ENCODE measurements around the gene ARHGAP26.

ARHGAP26 gene

DNA sequence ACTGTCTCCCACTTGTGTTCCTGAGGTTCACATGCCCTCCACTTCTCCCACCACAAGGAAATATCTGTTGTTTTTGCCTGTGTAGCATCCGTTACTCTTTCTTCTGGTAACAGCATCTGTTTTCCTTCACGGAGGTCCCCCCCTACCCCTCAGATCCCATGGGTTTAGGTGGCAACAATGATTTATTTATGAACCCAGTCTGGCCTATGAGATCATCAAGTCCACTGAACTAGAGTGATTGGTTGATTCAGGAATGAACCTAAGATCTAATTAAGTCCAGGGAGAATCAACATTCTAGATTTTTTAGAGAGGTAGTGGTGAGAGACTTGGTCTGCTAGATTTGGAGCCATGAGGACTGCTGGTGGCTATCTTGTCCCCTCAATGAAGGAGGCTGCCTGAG is 466.5 kb downstream of the ARHGAP26 start:
- no peak for DNase-seq

DNA sequence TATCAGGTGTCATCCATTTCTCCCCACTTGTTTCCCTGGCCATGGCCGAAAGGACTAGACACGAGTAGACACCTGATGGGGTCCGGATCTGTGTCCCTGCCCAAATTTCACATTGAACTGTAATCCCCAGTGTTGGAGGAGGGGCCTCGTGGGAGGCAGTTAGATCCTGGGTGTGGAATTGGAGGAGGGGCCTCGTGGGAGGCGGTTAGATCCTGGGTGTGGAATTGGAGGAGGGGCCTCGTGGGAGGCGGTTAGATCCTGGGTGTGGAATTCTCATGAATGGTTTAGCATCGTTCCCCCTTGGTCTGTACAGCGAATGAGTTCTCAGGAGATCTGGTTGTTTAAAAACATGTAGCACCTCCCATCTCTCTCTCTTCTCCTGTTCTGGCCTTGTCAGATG is 467.5 kb downstream of the ARHGAP26 start:
- no peak for DNase-seq

DNA sequence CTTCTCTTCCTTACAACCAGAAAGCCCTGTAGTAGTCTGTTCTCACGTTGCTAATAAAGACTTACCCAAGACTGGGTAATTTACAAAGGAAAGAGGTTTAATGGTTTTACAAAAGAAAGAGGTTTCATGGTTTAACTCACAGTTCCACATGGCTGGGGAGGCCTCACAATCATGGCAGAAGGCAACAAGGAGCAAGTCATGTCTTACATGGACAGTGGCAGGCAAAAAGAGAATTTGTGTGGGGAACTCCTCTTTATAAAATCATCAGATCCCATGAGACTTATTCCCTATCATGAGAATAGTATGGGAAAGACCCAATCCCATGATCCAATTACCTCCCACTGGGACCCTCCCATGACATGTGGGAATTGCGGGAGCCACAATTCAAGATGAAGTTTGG is 468.4 kb downstream of the ARHGAP26 start:
- DNase-seq = no peak

DNA sequence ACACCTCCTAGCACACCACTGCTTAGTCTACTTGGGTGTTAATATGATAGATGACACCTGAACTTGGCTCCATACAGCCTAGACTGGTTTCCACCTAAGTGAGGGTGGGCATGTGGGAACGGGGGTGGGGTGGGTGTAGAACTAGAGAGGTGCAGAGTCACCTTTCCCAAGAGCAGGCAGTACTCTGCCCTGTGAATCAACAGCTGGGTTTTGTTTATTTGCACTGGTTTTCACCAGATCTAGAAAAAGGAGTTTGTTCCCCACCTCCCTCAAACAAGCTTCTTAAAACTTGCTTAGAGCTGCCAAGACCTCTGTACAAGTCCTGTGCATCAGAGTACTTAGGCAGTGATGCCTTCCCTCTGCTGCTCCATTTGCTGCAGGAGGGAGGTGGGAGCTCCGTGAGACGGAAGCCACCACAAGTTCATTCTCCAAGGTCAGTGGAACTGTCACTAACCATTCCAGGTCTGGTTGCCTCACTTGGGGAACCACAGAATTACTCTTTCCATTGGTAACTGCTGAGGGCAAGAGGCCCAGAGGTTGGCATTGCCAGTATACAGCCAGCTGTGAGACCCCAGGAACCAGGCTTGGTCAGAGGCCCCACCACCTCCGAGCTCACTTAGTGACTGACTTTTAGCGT is 469.8 kb downstream of the ARHGAP26 start:
- DNase-seq = no peak

DNA sequence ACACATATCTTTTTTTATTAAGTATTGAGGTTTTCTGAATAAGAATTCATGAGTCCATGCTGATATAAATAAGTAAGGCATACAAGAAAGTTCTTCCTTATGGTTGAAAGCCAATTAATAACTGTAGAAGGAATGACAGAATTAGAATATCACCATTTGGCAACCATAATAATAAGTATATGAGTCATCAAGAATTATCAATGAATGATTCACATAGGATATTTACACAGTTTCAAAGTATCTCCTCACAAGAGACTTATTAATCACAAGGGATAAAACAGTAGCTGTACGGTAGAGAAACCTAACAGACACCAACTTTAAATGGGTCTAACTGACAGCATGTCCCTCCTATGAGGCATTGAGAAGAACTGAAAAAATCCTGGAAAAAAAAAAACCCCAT is 471.7 kb downstream of the ARHGAP26 start:
- DNase-seq = peak; percentile 53

DNA sequence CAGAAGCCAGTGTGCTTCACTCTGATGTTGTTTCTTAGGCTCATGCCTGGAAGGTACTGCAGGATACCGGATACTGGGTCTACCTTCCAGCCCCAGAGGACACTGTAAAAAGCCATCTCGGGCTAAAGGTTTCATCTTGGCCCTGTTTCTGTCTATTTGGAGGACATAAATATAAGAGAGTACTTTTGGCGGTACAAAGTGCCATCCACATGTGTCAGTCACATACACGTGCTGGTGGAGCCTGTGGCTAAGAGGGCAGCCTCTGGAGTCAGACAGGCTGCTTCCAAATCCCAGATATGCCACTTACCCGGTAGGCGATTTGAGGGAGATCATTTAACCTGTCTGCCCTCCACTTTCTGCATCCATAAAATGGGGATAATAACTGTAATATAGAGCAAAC is 472.9 kb downstream of the ARHGAP26 start:
- DNase-seq = peak; percentile 16

DNA sequence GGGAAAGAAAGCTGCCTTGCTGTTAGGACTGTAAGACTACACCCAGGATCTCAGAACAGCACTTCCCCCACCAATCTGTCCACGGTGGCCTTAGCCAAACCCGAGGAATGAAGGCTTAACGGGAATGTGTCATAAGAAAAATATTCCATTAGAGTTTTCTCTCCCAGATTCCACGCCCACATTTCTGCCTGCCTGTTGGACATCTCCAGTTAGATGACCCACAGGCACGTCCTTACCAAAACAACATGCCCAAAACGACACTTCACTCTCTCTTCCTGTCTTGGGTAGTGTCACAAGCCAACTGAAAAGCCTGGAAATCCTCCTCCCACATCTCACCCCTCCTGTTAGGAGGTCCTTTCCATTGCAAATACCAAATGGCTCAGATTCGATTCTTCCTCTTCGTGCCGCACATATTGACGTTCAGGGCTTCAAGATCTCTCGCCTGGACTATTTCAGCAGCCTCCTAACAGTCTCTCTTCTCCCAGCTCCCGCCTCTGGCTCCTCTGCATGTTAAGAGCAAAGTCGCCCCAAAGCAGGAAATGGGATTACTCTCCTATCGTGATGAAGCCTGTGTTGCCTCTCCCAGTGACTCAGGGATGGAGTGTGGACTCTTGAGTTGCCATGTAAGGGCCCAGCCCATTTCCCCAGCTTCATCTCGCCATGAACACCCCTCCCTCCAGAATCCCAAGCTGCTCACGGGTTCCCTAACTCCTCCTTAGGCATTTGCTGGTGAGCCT is 474.0 kb downstream of the ARHGAP26 start:
- peak; percentile 99 for DNase-seq

DNA sequence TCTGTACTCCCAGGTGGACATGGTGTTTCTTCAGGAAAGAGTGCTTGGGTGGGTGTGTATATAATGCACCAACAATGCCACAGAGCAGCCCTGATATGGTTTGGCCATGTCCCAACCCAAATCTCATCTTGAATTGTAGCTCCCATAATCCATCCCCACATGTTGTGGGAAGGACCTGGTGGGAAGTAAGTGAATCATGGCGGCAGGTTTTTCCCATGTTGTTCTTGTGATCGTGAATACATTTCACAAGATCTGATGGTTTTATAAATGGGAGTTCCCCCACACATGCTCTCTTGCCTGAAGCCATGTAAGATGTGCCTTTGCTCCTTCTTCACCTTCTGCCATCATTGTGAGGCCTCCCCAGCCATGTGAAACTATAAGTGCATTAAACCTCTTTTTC is 474.8 kb downstream of the ARHGAP26 start:
- peak; percentile 50 for DNase-seq

DNA sequence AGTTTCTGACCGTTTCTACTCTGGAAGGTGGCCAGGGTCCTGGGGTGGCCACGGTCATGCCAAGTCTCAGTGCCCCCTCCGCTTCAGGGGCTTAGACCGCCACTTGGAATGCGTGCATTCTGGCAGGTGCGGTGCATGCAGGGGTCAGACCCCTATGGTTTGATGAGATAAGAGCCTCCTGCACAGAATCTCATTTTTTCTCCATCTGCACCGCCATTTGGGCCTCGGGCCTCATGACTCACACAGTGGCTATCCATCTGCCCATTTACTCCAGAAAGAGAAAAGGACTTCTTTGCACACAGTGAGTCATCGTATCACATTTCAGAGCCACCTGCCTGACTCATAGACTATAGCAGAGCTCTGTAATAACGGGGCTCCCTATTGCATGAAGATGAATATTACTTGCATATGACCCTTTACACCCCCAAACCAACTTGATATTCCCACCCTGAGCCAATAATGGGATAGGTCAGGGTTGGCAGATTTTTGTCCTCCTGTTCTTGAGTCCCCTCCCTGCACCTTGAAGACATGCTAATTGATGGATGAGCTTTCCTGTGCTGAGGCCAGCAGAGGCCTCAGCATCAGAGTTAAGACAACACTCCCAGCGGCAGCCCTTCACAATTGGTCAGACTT is 475.9 kb downstream of the ARHGAP26 start:
- peak; percentile 98 for DNase-seq

DNA sequence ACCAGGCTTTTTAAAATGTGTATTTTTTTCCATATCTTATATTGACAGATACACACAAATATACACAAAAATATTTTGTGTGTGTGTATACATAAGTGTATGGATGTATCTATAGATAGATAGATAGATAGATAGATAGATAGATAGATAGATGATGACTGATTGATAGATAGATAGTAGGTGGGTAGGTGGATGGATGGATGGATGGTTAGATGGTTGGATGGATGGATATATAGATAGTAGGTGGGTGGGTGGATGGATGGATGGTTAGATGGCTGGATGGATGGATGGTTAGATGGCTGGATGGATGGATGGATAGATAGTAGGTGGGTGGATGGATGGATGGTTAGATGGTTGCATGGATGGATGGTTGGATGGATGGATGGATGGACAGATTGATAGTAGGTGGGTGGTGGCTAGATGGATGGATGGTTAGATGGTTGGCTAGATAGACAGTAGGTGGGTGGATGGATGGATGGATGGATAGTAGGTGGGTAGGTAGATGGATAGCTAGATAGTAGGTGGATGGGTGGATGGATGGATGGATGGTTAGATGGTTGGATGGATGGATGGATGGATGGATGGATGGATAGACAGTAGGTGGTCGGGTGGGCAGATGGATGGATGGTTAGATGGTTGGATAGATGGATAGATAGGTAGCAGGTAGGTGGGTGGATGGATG is 477.1 kb downstream of the ARHGAP26 start:
- DNase-seq = no peak

DNA sequence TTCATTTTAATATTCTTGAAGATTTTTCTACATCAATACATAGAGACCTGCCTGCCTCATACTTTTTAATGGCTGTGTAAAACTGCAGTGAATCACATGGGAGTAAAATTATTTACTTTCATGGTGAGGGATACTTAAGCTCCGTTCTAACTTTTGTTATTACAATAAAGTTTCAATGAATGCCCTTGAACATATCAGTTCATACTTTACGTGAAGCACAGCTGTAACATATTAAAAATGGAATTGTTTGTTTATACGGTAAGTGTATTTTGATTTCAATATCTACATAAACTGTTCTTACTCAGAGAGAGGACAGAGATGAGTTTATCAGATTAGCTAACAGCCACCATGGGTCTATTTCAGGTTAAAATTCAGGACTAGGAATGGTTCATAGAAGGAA is 478.2 kb downstream of the ARHGAP26 start:
- DNase-seq = no peak

DNA sequence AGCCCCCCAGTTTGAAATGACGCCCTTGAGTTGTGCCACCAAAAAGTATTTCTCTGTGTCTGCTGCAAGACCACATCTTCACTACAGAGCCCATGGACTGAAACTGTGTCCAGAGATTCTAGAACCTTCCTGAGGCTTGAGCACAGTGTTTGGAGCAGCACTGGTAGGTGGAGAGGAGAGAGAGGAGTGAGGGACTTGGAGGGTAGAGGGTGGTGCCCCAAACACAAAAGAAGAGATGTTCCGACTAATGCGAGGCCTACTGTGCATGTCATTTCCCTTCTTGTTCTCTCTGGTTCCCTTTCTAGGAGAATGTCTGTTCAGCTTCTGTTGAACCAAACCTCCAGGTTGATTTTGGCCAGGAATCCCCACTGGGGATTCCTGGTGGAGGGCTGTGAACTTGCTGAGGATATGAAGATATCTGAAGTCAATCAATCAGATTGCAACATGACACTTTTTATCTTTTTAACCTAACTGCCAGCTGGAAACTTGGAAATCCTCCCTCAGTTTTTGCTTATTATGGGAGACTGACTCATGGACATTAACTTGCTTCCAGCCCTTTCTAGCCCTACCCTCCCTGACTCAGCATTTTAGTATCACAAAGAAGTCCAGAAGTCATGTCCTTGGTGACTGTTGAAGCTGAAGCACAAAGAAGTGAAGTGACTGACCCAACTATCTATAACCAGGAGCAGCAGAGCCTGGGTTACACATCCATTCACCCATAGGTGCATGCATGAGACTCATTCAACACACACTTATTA is 478.8 kb downstream of the ARHGAP26 start:
- peak; percentile 75 for DNase-seq

DNA sequence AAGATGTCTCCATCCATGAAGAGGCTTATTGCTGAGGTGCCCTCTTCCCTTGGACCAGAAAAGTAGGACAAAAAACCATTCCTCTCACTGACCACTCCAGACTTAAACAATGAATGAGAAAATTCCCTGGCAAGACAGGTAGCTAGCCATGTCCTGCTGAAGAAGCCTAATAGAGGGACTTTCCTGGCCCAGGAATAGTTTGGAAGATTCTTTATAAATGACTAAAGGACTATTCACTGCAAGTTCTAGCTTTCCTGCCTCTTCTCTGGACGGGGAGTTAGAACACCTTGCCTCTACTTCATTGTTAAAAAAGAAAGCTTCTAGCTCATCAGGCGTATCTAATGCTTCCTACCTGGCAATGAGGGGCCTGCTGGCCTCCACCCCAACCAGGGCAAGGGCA is 479.7 kb downstream of the ARHGAP26 start:
- no peak for DNase-seq

DNA sequence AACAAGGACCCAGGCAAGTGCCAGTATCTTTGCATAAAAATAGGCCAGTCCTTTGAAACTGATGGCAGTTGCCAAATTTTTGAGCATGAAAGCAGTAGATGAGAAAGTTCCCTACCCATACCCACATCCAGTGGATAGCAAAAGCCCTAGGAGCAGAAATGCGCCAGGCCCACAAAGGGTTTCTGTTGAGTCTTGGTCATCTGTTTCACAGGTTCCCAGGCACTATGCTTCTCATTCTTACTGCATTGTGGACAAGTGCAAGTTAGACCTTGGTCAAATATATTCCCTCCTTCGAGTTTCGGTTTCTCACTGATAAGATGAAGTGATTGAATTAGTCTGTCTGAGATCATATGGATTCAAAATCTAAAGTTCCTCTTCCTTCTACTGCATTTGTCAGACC is 481.0 kb downstream of the ARHGAP26 start:
- no peak for DNase-seq

DNA sequence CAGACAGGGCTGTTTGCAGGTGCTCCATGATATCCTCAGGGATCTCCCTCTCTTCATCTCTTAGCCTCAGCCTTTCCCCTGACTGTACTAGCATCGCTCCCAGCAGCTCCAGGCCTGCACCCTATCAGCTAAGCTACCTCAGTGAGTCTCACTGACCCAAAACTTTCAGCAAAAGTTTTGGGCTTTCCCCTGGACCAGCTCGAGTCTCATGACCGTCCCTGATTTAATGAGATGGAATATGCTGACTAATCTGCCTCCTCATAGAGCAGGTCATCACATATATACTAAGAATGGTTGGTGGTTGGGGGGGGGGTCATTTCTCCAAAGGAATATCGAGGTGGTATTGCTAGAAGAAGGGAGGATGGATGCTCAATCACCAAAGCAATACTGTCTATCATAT is 481.8 kb downstream of the ARHGAP26 start:
- DNase-seq = no peak

DNA sequence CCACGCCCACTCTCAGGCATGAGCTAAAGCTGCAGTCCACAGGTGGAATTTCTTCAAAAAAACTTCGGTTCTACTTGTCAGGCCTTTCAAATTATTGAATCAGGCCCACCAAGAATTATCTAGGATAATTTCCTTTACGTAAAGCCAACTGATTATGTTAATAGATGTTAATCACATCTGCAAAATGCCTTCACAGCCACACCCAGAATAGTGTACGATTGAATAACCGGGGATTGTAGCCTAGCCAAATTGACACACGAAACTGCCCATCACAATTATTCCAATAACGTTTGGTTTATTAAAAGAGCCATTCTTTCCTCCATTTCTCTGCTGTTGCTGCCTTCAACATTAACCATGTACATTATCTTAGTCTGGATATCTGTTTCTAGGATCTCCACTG is 484.6 kb downstream of the ARHGAP26 start:
- no peak for DNase-seq

DNA sequence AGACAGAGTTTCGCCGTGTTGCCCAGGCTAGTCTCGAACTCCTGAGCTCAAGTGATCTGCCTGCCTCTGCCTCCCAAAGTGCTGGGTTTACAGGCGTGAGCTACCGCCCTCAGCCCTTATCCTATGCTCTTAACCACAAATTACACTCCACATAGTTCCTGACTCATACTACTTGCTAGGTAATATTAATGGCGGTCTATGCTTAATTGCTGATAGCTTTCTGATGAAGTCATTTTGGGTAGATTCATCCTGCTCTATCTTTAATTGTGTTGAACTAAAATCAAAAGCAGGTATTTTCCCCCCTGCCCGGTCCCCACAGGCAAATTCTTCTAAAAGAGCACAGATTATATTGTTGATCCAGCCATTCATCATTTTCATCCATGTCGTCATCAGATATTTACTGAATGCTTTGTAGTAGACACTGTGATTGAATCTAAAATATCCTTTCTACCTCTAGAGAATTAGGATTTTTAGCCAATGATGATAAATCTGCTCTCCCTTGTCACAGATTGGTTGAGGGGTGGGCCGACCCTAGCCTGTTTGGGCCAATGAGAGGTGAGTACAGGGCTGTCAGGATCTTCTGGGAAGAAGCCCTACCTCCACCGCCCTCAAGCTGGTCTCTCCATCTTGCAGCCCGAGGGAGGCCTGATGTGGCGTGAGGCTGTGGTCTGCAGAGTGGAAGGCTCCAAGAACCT is 488.5 kb downstream of the ARHGAP26 start:
- DNase-seq = peak; percentile 79

DNA sequence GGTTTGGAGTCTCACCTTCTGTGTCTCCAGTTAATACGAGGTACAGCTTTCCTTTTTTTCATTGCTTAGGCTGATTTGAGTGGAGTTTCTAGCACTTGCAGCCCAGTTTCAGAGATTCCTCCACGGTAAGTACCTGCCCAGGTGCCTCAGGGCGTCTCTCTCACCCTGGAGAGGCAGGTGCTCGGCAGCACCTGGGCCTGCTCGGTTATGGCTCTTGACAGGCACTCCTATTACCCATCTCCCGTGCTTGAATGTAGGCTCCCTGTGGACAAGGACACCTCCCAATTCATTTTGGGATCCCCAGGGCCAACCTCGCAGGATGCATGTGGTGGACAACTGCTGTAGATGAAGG is 489.1 kb downstream of the ARHGAP26 start:
- DNase-seq = no peak

DNA sequence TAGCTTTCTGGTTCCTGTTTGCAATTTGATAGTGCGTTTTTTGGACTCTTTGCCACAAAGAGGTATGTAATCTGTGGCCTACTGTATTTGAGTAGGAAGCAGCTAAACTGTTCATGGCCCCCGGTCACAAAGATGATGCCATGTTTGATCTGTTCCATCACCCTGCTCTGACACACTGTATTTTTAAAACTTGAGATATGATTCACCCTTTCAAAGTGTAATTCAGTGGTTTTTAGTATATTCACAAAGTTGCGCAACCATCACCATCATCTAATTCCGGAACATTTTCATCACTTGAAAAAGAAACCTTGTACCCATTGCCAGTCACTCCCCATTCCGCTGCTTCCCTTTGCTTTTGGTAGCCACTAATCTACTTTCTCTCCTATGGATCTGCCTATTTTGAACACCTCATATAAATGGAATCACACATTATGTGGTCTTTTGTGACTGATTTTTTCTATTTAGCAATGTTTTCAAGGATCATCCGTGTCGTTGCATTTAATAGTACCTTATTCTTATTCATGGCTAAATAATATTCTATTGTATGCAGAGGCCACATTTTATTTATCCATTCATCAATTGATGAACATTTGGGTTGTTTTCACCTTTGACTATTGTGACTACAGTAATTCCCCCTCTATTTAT is 491.7 kb downstream of the ARHGAP26 start:
- DNase-seq = peak; percentile 72

DNA sequence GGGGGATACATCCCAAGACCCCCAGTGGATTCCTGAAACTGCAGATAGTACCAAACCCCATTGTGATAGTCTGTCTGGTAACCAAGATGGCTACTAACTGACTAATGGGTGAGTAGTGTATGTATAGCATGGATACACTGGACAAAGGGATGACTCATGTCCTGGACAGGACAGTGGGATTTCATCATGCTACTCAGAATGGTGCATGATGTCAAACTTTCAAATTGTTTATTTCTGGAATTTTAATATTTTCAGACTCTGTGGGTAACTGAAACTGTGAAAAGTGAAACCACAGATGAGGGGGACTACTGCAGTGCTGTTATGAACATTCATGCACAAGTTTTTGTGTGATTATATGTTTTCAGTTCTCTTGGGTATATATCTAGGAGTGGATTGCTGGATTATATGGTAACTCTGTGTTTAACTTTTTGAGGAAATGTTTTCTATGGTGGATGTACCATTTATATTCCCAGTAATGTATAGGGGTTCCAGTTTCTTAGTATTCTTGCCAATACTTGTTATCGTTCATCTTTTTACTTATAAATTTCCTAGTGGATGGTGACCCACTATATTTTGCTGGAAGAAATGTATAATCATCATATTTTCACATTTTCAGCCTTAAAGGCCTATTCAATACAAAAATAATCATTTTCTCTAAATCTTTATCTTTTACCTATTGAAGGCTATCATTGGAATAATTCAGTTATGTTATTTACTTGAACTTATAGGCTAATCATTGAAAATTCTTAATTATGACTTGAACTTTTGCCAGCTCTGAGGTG is 492.4 kb downstream of the ARHGAP26 start:
- DNase-seq = peak; percentile 88

DNA sequence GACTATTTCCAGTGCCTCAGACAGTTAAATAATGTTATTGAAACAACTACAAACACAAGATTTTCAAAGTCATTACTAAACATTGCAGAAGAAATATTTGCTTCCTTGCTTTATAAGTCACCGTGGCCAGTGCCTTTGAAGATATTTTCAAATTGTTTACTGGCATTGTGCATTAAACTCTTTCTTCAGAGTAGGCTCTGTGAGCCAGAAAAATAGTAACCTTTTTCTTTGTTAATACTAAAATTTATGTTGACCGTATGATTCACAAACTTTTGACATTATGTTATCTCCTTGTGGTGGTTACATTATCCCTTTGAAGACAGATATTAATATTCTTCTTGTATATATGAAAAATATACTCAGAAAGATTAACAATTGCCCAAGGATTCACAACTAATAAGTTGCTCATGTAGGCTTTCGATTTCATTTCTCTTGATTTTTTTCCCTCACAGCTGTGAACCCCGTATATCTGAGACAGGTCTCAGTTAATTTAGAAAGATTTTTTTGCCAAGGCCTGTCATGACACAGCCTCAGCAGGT is 493.2 kb downstream of the ARHGAP26 start:
- DNase-seq = no peak

All from EL (cell line).